Measurements from ENCODE around the gene ANAPC16. TPM values are rescaled to one million over a fixed set of nuclear protein-coding genes. Genes with fewer than 3 reads are reported as not detected.

The ANAPC16 gene
- total RNA-seq, 4 donors from 2014 or later, result 57.0 to 83.2 (median 69.3) TPM

- TF ChIP-seq POLR2A (IDR thresholded peaks at IDR 0.05), result no peak
- TF ChIP-seq EP300 (IDR thresholded peaks at IDR 0.05), result no peak
- no peak for TF ChIP-seq CTCF (IDR thresholded peaks at IDR 0.05)
- no peak for TF ChIP-seq POLR2AphosphoS5 (IDR thresholded peaks at IDR 0.05)
- Histone ChIP-seq H3K4me3 (no peak overlapping the region), H3K36me3 (no peaks in the 10 kb centered on the region), H3K9me3 (no peaks in the 10 kb centered on the region), H3K4me1 (peaks cover 93% of the 10 kb centered on the region), H3K27me3 (no peaks in the 10 kb centered on the region), H3K27ac (peak overlapping the region; percentile 95)
- DNase-seq (ENCODE audit: low spot score in 2 of 2), result no peak
- WGBS, result 86% methylated on average over 7 of the region's 7 CpGs
These were observed 37.8 kb downstream of the ANAPC16 start for GRCh38 chr10:72253578-72253977.

GRCh38 chr10:72254813-72255568, 39.2 kb downstream of the ANAPC16 start:
- peaks cover 93% of the 10 kb centered on the region for H3K4me1 ChIP-seq
- no peak overlapping the region for H3K4me3 ChIP-seq
- peak; percentile 95 for DNase-seq (ENCODE audit: low spot score in 2 of 2)
- peak overlapping the region; percentile 95 for H3K27ac ChIP-seq
- 11% methylated on average over 15 of the region's 15 CpGs for WGBS
- TF ChIP-seq CTCF (IDR thresholded peaks at IDR 0.05) (no peak), POLR2AphosphoS5 (IDR thresholded peaks at IDR 0.05) (peak in 2 of 3 donors; percentile 63 to 99), POLR2A (IDR thresholded peaks at IDR 0.05) (peak in 1 of 2 donors; percentile 41), EP300 (IDR thresholded peaks at IDR 0.05) (peak; percentile 87)
- no peaks in the 10 kb centered on the region for H3K36me3 ChIP-seq
- H3K27me3 ChIP-seq, result no peaks in the 10 kb centered on the region
- no peaks in the 10 kb centered on the region for H3K9me3 ChIP-seq

GRCh38 chr10:72255977-72256729, 40.3 kb downstream of the ANAPC16 start:
- Histone ChIP-seq H3K27me3 (no peaks in the 10 kb centered on the region), H3K36me3 (no peaks in the 10 kb centered on the region), H3K9me3 (no peaks in the 10 kb centered on the region), H3K4me1 (peaks cover 93% of the 10 kb centered on the region), H3K4me3 (peak overlapping the region; percentile 10), H3K27ac (peak overlapping the region; percentile 95)
- WGBS, result 57% methylated on average over 6 of the region's 6 CpGs
- no peak for DNase-seq (ENCODE audit: low spot score in 2 of 2)
- TF ChIP-seq EP300 (IDR thresholded peaks at IDR 0.05) (no peak), CTCF (IDR thresholded peaks at IDR 0.05) (no peak), POLR2A (IDR thresholded peaks at IDR 0.05) (no peak), POLR2AphosphoS5 (IDR thresholded peaks at IDR 0.05) (no peak)

- TF ChIP-seq EP300 (IDR thresholded peaks at IDR 0.05) (no peak), CTCF (IDR thresholded peaks at IDR 0.05) (no peak), POLR2A (IDR thresholded peaks at IDR 0.05) (no peak), POLR2AphosphoS5 (IDR thresholded peaks at IDR 0.05) (no peak)
- H3K27ac ChIP-seq, result peak overlapping the region; percentile 95
- H3K9me3 ChIP-seq, result no peaks in the 10 kb centered on the region
- H3K4me3 ChIP-seq, result no peak overlapping the region
- no peaks in the 10 kb centered on the region for H3K27me3 ChIP-seq
- WGBS, result 72% methylated on average over 8 of the region's 8 CpGs
- no peak for DNase-seq (ENCODE audit: low spot score in 2 of 2)
- H3K4me1 ChIP-seq, result peaks cover 92% of the 10 kb centered on the region
- H3K36me3 ChIP-seq, result no peaks in the 10 kb centered on the region
These were observed 41.5 kb downstream of the ANAPC16 start for GRCh38 chr10:72257051-72257892.
